OCI-LY7 (cell line): ENCODE data around the gene EGFR.

Experiments used
- CTCF ChIP-seq: fragments of 200-600 bp; sonication (generic); conservative IDR thresholded peaks from 2 replicates; pipeline ENCODE4 v1.5.1; 2014; ENCODE audit warnings: mild to moderate bottlenecking, antibody characterized with exemption, low read length, moderate library complexity, mixed read lengths
- EZH2phosphoT487 ChIP-seq: fragments of 200-600 bp; sonication (generic); IDR thresholded peaks from 2 replicates; pipeline ENCODE4 v1.6.1; 2018; ENCODE audit warnings: low read depth, borderline replicate concordance, mild to moderate bottlenecking, mixed run types, antibody characterized with exemption, low read length, moderate library complexity, mixed read lengths

GRCh38 chr7:55178292-55178862, 159.6 kb downstream of the EGFR start:
- TF ChIP-seq CTCF (no peak), EZH2phosphoT487 (no peak)
